Smooth muscle cell (in vitro differentiated cells): ENCODE data around the gene AP3B1. TPM values are rescaled to one million over a fixed set of nuclear protein-coding genes. Genes with fewer than 3 reads are reported as not detected.
A peak's percentile ranks its signal among the peaks of the same experiment; 100 is the strongest.

ENCODE experiments used
- DNase-seq: peaks from one replicate; lab custom pipeline; 2025; ENCODE audit not compliant: unreplicated experiment; lab: John Stamatoyannopoulos, UW
- H2AFZ ChIP-seq: fragments of 200-600 bp; sonication (generic); 2 replicates; pipeline ENCODE4 v1.6.0; 2016; ENCODE audit warnings: antibody characterized with exemption, low read depth, mild to moderate bottlenecking
- H3F3A ChIP-seq: fragments of 200-600 bp; sonication (generic); 2 replicates; pipeline ENCODE4 v1.6.0; 2017; ENCODE audit warnings: antibody characterized with exemption, low read depth
- H3K27ac ChIP-seq: fragments of 200-600 bp; sonication (generic); 2 replicates; pipeline ENCODE4 v1.5.1; 2016; ENCODE audit warnings: low read depth, mild to moderate bottlenecking
- H3K27me3 ChIP-seq: fragments of 200-600 bp; sonication (generic); 2 replicates; pipeline ENCODE4 v1.6.1; 2016; ENCODE audit warnings: low read depth, mild to moderate bottlenecking
- H3K36me3 ChIP-seq: fragments of 200-600 bp; sonication (generic); 2 replicates; pipeline ENCODE4 v1.5.1; 2016; ENCODE audit warnings: low read depth
- H3K4me1 ChIP-seq: fragments of 200-600 bp; sonication (generic); 2 replicates; pipeline ENCODE4 v1.5.1; 2016; ENCODE audit warnings: low read depth
- H3K4me2 ChIP-seq: fragments of 200-600 bp; sonication (generic); 2 replicates; pipeline ENCODE4 v1.6.0; 2016; ENCODE audit warnings: mild to moderate bottlenecking
- H3K4me3 ChIP-seq: fragments of 200-600 bp; sonication (generic); 2 replicates; pipeline ENCODE4 v1.5.1; 2016; ENCODE audit warnings: mild to moderate bottlenecking
- H3K79me2 ChIP-seq: fragments of 200-600 bp; sonication (generic); 2 replicates; pipeline ENCODE4 v1.6.0; 2016; ENCODE audit warnings: low read depth, mild to moderate bottlenecking
- H3K9ac ChIP-seq: fragments of 200-600 bp; sonication (generic); 2 replicates; pipeline ENCODE4 v1.6.0; 2016; ENCODE audit warnings: low read depth
- H3K9me3 ChIP-seq: fragments of 200-600 bp; sonication (generic); replicated peaks from 2 replicates; pipeline ENCODE4 v1.5.1; 2016; ENCODE audit warnings: low read depth
- H4K20me1 ChIP-seq: fragments of 200-600 bp; sonication (generic); 2 replicates; pipeline ENCODE4 v1.6.0; 2016; ENCODE audit warnings: low read depth
- CTCF ChIP-seq: fragments of 200-600 bp; sonication (generic); IDR thresholded peaks from 2 replicates; pipeline ENCODE4 v1.5.1; 2017; ENCODE audit warnings: borderline replicate concordance, mild to moderate bottlenecking, antibody characterized with exemption; ENCODE audit not compliant: insufficient read depth, poor library complexity, severe bottlenecking
- WGBS: methylation state at CpG from one replicate; pipeline ENCODE4 v1.1.7; 2016; ENCODE audit warnings: low lambda C conversion rate; 5-methylcytosine and 5-hydroxymethylcytosine counted together
- polyA plus RNA-seq: library from polyadenylated mRNA; unstranded; fragments of >200 nt; fragmentation: Nextera tagmentation; extraction: Ambion mirVana; gene quantifications from 2 replicates; pipeline ENCODE4 v1.2.1, GENCODE V29; 2016
- total RNA-seq: library from RNA; depleted of rRNA; stranded (reverse); fragments of >200 nt; gene quantifications from 2 replicates; pipeline ENCODE4 v1.2.3, GENCODE V29; 2014

AP3B1 gene
- total and polyA plus RNA-seq, 2 experiments from 2014 or later, result 36.9 to 76.3 TPM

DNA sequence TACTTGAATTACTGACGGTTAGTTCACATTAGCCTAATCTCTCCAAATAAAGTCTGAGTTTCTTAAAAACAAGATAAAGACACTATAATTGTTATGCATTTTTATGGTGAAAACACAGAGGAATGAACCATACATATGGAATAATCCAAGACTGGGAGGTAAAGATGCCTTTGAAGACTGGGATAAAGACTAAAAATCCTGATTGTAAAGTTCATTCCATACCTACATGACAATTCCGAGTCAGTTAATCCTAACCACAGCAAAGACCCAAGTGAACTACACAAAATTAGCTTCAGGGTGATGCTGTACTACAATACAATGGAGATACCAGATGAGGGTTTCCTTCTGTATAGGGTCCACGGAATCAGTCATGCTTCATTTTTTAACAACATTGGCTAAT lies 6.3 kb downstream of the AP3B1 start:
- 34% methylated on average over 3 of the region's 3 CpGs for WGBS
- no peak for TF ChIP-seq CTCF
- H3K27ac ChIP-seq, result peak overlapping the region; percentile 63

DNA sequence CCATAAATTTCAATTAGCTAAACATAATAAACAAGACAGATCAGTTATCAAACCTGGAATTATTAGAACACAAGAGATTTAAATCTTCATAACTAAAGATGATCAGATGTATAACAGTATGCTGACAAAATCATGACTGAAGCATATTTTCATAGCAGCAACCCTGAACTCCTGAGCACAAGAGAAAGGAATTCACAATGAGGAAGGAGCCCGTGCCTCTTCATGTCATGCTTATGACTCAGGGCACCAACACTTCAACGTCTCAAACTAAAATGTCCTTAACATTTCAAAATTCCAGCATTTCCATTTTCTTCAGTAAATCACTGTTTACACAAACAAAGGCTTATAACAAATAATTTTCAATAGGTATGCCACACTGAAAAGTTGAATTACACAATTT lies 6.7 kb downstream of the AP3B1 start:
- Histone ChIP-seq H3K4me3 (no peak overlapping the region), H3K79me2 (peaks cover 95% of the 10 kb centered on the region), H3K9ac (no peak overlapping the region), H2AFZ (no peak overlapping the region), H3K4me1 (peaks cover 22% of the 10 kb centered on the region), H3K9me3 (no peaks in the 10 kb centered on the region), H3K4me2 (peak overlapping the region; percentile 77), H4K20me1 (peaks cover 95% of the 10 kb centered on the region), H3K27ac (peak overlapping the region; percentile 63), H3F3A (peaks cover 9% of the 10 kb centered on the region), H3K27me3 (no peaks in the 10 kb centered on the region), H3K36me3 (no peaks in the 10 kb centered on the region)
- WGBS, result 5% methylated on average over 2 of the region's 2 CpGs
- TF ChIP-seq CTCF, result no peak
- DNase-seq, result no peak

More for the DNA sequence above, 6.3 kb downstream of the AP3B1 start:
- DNase-seq, result no peak
- no peaks in the 10 kb centered on the region for H3K36me3 ChIP-seq
- no peaks in the 10 kb centered on the region for H3K9me3 ChIP-seq
- no peak overlapping the region for H2AFZ ChIP-seq
- H3K9ac ChIP-seq, result no peak overlapping the region
- H3K4me1 ChIP-seq, result peaks cover 25% of the 10 kb centered on the region
- no peaks in the 10 kb centered on the region for H3K27me3 ChIP-seq
- peaks cover 94% of the 10 kb centered on the region for H4K20me1 ChIP-seq
- peak overlapping the region; percentile 77 for H3K4me2 ChIP-seq
- H3F3A ChIP-seq, result peaks cover 9% of the 10 kb centered on the region
- H3K4me3 ChIP-seq, result no peak overlapping the region
- peaks cover 95% of the 10 kb centered on the region for H3K79me2 ChIP-seq

DNA sequence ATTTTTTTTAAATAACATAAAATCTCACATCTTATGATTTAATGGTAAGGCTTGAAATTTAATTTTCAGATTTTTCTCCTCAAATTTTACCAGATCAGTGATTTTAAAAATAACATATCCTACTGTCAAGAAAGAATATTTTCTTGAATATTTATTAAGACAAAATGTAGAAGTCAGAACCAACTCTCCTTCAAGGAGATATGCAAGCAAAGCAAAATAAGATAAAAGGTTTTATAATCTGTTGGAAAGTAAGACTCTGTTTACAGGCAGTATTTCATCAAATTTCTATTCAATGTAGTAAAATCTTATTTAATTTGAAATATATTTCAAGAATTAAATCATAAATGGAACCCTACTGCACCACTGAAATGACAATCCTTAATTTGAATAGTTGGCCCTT lies 7.3 kb downstream of the AP3B1 start:
- Histone ChIP-seq H3K4me3 (no peak overlapping the region), H3K79me2 (peaks cover 95% of the 10 kb centered on the region), H3F3A (peaks cover 9% of the 10 kb centered on the region), H4K20me1 (peaks cover 96% of the 10 kb centered on the region), H2AFZ (no peak overlapping the region), H3K9ac (no peak overlapping the region), H3K36me3 (no peaks in the 10 kb centered on the region), H3K4me1 (peaks cover 18% of the 10 kb centered on the region), H3K9me3 (no peaks in the 10 kb centered on the region), H3K4me2 (peak overlapping the region; percentile 77), H3K27ac (peak overlapping the region; percentile 63), H3K27me3 (no peaks in the 10 kb centered on the region)
- TF ChIP-seq CTCF, result no peak
- no peak for DNase-seq

- H3K4me1 ChIP-seq, result peaks cover 18% of the 10 kb centered on the region
- no peak overlapping the region for H3K4me3 ChIP-seq
- DNase-seq, result no peak
- no peaks in the 10 kb centered on the region for H3K9me3 ChIP-seq
- TF ChIP-seq CTCF, result no peak
- H3K36me3 ChIP-seq, result no peaks in the 10 kb centered on the region
- 5% methylated on average over 1 of the region's 1 CpG for WGBS
- H3K79me2 ChIP-seq, result peaks cover 94% of the 10 kb centered on the region
- peaks cover 96% of the 10 kb centered on the region for H4K20me1 ChIP-seq
- no peaks in the 10 kb centered on the region for H3K27me3 ChIP-seq
- no peak overlapping the region for H2AFZ ChIP-seq
- H3K4me2 ChIP-seq, result no peak overlapping the region
- no peak overlapping the region for H3K27ac ChIP-seq
- H3F3A ChIP-seq, result peaks cover 9% of the 10 kb centered on the region
- no peak overlapping the region for H3K9ac ChIP-seq
Measured at GRCh38 chr5:78286290-78286689, 8.2 kb downstream of the AP3B1 start.
